ENCODE measurements around the gene GPR142.

DNA sequence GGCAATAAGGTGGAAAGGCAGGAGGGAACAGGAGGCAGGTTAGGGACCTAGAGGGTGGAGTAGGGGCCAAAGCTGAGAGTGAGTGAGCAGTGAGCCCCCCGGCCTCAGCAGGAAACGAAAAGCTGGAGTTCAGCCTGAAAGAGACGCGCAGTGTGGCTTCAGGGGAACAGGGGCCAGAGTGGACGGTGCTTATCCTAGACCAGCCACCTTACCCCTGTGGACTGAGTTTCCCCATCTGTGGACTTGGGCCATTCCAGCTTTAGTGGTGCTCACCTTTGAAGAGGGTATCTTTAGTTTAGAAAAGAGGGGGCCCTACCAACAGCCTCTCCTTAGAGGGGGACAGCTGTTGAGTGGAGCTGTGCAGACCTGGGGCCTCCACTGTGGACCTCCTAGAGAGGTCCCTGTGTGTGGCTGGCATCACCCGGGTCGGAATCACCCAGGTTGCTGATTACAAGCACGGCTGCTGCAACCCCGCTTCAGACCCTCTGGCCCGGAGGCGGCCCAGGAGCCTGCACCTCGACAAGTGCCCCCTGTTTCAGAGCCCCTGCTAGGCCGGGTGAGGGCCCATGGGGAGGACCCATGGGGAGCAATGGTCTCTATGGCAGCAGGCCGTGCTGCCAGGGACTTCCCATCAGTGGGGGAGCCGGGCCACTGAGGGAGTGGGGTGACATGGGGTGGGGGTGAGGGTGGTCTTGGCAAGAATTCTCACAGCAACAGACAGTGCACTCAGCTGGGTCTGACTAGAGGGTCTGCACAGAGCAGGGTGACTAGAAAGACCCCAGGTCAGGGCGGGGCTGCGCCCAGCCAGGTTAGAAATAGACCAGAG lies 2.6 kb downstream of the GPR142 start:
- TF ChIP-seq, protein P1, sequence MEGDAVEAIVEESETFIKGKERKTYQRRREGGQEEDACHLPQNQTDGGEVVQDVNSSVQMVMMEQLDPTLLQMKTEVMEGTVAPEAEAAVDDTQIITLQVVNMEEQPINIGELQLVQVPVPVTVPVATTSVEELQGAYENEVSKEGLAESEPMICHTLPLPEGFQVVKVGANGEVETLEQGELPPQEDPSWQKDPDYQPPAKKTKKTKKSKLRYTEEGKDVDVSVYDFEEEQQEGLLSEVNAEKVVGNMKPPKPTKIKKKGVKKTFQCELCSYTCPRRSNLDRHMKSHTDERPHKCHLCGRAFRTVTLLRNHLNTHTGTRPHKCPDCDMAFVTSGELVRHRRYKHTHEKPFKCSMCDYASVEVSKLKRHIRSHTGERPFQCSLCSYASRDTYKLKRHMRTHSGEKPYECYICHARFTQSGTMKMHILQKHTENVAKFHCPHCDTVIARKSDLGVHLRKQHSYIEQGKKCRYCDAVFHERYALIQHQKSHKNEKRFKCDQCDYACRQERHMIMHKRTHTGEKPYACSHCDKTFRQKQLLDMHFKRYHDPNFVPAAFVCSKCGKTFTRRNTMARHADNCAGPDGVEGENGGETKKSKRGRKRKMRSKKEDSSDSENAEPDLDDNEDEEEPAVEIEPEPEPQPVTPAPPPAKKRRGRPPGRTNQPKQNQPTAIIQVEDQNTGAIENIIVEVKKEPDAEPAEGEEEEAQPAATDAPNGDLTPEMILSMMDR (IDR thresholded peaks at IDR 0.05): no peak
- TF ChIP-seq ELF1 (IDR thresholded peaks at IDR 0.05) (no peak), TCF12 (IDR thresholded peaks at IDR 0.05) (no peak), YY1 (IDR thresholded peaks at IDR 0.05; ENCODE audit: low read depth) (no peak)
- TF ChIP-seq, protein P2, sequence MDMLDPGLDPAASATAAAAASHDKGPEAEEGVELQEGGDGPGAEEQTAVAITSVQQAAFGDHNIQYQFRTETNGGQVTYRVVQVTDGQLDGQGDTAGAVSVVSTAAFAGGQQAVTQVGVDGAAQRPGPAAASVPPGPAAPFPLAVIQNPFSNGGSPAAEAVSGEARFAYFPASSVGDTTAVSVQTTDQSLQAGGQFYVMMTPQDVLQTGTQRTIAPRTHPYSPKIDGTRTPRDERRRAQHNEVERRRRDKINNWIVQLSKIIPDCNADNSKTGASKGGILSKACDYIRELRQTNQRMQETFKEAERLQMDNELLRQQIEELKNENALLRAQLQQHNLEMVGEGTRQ (IDR thresholded peaks at IDR 0.05; ENCODE audit: borderline replicate concordance, low read depth, low read length): no peak

Data from SK-N-SH (cell line).